Right lobe of liver (tissue), 4 donors: ENCODE data around the gene DAPK2.

Source experiments
- POLR2A ChIP-seq: fragments of 450-650 bp; IDR thresholded peaks from one replicate; pipeline ENCODE4 v1.6.1; 2017; ENCODE audit warnings: antibody characterized with exemption, mild to moderate bottlenecking
- TF ChIP-seq, protein P1 (sequence below), 4 donors: fragments of 200-600 bp in 3 of 4; fragments of 450-650 bp in 1 of 4; IDR thresholded peaks; one replicate each; pipeline versions ENCODE4 v1.5.1 to v1.8.0; 2016 to 2022; ENCODE audit warnings: antibody characterized with exemption in 4 of 4, mild to moderate bottlenecking in 2 of 4
- donor health status: DM: no; HTN: no; CAD: no.
- donor health status: DM: no; HTN: no; CAD: no.
- donor health status: DM: no; HTN: yes; CAD: no.

DNA sequence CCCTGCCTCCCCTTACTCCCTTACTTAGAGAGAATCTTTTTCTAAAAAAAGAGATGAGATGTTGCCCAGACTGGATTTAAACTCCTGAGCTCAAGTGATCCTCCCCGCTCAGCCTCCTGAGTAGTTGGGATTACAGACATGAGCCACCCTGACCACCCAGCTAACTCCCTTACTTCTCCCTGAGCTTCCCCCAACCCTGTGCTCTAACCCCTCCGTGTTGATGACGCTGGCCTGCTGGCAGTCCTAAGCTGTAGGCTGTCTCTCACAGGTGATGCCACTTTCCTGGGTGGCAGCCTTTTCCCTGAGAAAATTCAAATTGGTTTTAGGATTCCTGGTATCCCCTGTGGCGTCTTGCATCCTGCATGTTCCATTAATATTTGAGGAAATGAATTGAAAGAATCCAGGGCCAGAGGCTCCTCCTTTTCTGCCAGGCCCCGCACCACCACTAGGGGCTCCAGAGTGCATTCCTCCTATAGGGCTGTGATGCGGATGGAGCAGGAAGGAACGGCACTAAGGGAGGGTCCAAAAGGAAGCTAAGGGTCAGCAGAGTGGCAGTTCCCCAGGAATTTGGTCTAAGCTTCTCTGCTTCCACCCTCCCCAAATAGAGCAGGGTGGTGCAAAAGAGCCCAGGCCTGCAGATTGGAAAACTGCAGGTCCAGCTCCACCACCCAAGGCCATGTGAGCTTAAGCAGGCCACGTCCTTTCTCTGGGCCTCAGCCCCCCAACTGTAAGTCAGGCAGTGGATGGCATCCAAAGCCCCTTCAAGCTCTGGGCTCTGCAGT lies 101.1 kb downstream of the DAPK2 start:
- TF ChIP-seq, protein P1, sequence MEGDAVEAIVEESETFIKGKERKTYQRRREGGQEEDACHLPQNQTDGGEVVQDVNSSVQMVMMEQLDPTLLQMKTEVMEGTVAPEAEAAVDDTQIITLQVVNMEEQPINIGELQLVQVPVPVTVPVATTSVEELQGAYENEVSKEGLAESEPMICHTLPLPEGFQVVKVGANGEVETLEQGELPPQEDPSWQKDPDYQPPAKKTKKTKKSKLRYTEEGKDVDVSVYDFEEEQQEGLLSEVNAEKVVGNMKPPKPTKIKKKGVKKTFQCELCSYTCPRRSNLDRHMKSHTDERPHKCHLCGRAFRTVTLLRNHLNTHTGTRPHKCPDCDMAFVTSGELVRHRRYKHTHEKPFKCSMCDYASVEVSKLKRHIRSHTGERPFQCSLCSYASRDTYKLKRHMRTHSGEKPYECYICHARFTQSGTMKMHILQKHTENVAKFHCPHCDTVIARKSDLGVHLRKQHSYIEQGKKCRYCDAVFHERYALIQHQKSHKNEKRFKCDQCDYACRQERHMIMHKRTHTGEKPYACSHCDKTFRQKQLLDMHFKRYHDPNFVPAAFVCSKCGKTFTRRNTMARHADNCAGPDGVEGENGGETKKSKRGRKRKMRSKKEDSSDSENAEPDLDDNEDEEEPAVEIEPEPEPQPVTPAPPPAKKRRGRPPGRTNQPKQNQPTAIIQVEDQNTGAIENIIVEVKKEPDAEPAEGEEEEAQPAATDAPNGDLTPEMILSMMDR (IDR thresholded peaks at IDR 0.05), result peak; percentile 83 to 94 (median 92)
- TF ChIP-seq POLR2A, result no peak
